AG04449 (cell line): ENCODE results near the gene HNRNPU.

ENCODE experiments used
- CTCF ChIA-PET: fragments of 350-600 bp; formaldehyde crosslinking; extraction: SDS; loops from one replicate; lab custom pipeline; 2021; ENCODE audit warnings: antibody characterized with exemption; lab: Yijun Ruan, JAX
- POLR2A ChIA-PET: fragments of 400-600, 350-600 bp; formaldehyde crosslinking; extraction: SDS; loops from one replicate; lab custom pipeline; 2020; ENCODE audit warnings: antibody characterized with exemption, inconsistent platforms; lab: Yijun Ruan, JAX
- DNase-seq: peaks from one replicate; pipeline ENCODE4 v3.0.0-alpha.2; 2010; ENCODE audit warnings: low read depth, low spot score
- H3K4me3 ChIP-seq: 2 replicates; pipeline ENCODE4 v1.5.1; 2011; ENCODE audit warnings: low read depth, mild to moderate bottlenecking, control low read depth, low read length
- TF ChIP-seq, protein P1 (sequence below): IDR thresholded peaks from one replicate; pipeline ENCODE4 v1.5.1; 2011; ENCODE audit warnings: mild to moderate bottlenecking, moderate library complexity, low read length, control low read depth, inconsistent platforms; ENCODE audit not compliant: insufficient read depth; ENCODE audit errors: missing control alignments

HNRNPU gene

DNA sequence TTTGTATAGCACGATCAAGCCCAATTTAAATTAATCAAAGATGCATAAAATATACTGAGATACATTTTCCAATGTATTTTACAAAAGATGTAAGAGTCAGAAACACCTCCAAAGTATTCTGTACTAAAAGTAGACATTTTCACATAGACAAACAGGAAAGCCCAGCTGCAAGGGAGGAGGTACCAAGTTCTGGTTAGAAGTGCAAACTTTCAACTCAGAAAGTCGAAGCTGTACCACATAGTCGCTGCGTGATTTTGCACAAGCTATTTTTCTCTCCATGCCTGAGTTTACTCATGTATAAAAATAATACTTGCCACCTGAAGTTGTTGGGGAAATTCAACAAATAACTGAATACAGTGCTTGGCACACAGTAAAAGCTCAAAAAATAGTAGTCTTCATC lies 5.6 kb upstream of the HNRNPU start:
- no peak overlapping the region for H3K4me3 ChIP-seq
- DNase-seq: no peak
- POLR2A ChIA-PET: no interaction called here
- TF ChIP-seq, protein P1, sequence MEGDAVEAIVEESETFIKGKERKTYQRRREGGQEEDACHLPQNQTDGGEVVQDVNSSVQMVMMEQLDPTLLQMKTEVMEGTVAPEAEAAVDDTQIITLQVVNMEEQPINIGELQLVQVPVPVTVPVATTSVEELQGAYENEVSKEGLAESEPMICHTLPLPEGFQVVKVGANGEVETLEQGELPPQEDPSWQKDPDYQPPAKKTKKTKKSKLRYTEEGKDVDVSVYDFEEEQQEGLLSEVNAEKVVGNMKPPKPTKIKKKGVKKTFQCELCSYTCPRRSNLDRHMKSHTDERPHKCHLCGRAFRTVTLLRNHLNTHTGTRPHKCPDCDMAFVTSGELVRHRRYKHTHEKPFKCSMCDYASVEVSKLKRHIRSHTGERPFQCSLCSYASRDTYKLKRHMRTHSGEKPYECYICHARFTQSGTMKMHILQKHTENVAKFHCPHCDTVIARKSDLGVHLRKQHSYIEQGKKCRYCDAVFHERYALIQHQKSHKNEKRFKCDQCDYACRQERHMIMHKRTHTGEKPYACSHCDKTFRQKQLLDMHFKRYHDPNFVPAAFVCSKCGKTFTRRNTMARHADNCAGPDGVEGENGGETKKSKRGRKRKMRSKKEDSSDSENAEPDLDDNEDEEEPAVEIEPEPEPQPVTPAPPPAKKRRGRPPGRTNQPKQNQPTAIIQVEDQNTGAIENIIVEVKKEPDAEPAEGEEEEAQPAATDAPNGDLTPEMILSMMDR: no peak
- CTCF ChIA-PET: no interaction called here

DNA sequence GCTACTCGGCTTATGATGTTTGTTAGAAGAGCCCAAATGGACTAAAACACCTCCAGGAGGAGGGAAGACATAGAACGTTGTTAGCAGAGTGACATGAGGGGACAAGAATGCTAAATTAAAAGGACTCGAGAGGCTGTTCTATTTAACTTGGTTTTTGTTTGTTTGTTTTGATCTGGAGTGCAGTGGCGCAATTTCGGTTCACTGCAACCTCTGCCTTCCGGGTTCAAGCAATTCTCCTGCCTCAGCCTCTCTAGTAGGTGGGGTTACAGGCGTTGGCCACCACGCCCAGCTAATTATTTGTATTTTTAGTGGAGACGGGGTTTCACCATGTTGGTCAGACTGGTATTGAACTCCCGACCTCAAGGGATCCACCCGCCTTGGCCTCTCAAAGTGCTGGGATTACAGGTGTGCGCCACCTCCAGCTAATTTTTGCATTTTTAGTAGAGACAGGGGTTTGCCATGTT lies 5.1 kb upstream of the HNRNPU start:
- H3K4me3 ChIP-seq: no peak overlapping the region
- TF ChIP-seq, protein P1: no peak
- ChIA-PET CTCF (no interaction called here), POLR2A (no interaction called here)
- no peak for DNase-seq

DNA sequence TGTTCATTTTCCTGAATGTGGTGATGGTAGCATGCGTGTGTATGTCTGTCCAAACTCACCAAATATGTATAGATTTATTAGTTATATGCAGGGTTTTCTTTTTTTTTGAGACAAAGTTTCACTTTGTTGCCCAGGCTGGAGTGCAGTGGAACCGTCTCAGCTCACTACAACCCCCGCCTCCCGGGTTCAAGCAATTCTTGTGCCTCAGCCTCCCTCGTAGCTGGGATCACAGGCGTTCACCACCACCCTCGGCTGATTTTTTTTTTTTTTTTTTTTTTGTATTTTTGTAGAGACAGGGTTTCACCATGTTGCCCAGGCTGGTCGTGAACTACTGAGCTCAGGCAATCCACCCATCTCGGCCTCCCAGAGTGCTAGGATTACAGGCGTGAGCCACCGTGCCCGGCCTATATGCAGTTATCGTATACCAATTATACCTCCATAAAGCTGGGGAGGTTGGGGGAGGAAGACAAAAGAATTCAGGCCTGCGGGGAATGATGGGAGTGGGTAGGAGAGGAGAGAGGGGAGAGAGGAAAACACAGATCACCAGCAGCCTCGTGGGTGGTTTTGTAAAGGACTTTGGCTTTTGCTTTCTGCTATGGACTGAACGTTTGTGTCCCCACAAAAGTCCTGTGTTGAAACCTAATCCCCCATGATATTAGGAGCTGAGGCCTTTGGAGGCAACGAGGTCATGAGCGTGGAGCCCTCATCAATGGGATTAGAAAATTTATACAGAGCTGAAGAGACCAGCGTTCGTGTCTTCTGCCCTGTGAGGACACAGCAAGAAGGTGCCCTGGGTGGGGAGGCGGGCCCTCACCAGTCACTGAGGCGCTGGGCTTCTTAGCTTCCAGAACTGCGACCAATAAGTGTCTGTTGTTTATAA lies 4.4 kb upstream of the HNRNPU start:
- H3K4me3 ChIP-seq: no peak overlapping the region
- no peak for DNase-seq
- CTCF ChIA-PET: no interaction called here
- POLR2A ChIA-PET: no interaction called here
- TF ChIP-seq, protein P1: no peak

DNA sequence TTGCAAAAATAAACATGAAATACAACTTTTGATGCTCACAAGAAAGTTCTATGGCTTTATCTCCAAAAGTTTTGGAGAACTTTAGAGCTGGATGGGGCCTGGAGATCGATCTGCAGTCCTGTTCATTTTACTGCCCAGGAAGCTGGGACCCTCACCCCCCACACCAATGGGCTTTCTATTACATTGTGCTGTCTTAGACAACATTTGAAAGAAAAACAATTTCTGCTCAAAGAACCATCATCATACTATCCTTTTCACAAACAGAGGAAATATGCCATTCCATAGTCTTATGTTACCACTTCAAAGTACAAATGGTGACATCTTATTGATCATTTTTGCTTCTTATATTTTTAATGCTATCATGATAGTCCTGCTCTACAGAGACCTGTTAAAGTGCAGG lies 2.0 kb upstream of the HNRNPU start:
- ChIA-PET POLR2A (interaction anchor here (0.7 kb wide), 1 partner anchor 477 kb away, joined by 3 read pairs; no protein-coding TSS in a partner anchor), CTCF (interaction anchor here (0.7 to 1.5 kb wide), 3 partner anchors 89 to 208 kb away, joined by 3 read pairs; no protein-coding TSS in a partner anchor)
- TF ChIP-seq, protein P1: no peak
- no peak overlapping the region for H3K4me3 ChIP-seq
- DNase-seq: no peak

DNA sequence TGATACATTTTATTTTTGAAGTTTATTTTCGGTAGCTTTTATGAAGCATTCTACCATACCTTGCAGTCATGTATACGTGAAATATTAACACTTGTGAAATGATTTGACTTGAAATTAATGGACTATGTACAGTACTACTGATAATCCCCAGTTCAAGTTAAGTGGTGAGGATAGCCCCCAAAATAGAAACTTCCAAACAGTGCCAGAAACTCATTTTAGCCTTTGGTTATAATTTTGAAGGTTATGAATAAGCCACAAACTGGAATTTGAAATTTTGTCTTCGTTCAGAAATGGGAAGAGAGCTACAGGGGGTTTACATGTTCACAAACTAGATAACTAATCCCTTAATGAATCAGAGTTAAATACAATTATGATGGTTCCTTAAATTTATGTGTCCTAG lies 1.5 kb upstream of the HNRNPU start:
- DNase-seq: no peak
- H3K4me3 ChIP-seq: no peak overlapping the region
- CTCF ChIA-PET: interaction anchor here (0.7 to 3.0 kb wide), 4 partner anchors 89 to 208 kb away, joined by 3 to 18 read pairs (median 3); no protein-coding TSS in a partner anchor
- POLR2A ChIA-PET: interaction anchor here (0.7 to 0.9 kb wide), 2 partner anchors 32 to 478 kb away, joined by 3 read pairs; no protein-coding TSS in a partner anchor
- TF ChIP-seq, protein P1: no peak

DNA sequence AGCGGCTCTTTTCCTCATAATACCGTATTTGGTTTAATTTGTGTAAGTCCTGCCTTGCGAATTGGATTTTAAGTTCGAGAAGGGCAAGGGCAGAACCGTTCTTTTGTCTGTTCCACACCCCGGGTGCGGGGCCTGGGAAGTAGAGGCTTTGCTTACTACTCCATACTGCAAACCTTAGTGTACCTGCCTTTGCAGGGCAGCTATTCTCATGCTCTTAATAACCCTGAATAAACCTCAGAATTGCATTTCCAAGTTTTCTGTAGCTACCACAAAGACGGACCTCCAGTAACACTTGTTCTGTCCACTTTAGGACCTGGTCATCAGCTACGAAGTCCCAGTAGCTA lies 657 bp upstream of the HNRNPU start:
- CTCF ChIA-PET: interaction anchor here (1.3 to 3.0 kb wide), 3 partner anchors 9 to 178 kb away, joined by 4 to 18 read pairs (median 5); no protein-coding TSS in a partner anchor
- POLR2A ChIA-PET: interaction anchor here (0.9 kb wide), 1 partner anchor 31 kb away, joined by 3 read pairs; no protein-coding TSS in a partner anchor
- no peak for DNase-seq
- TF ChIP-seq, protein P1: no peak
- peak overlapping the region; percentile 62 for H3K4me3 ChIP-seq
